Lower leg skin (tissue), 3 donors: ENCODE measurements around the gene KCNK3.
"Not testable (repeated sequence)": the region's sequence is repeated elsewhere in the genome, so short reads cannot be mapped to it uniquely, and the experiment has no call there.

Experiments used
- CTCF ChIP-seq, 3 donors: fragments of 450-650 bp; IDR thresholded peaks; one replicate each; pipeline ENCODE4 v1.5.1; 2016; ENCODE audit warnings: antibody characterized with exemption in 3 of 3, mild to moderate bottlenecking in 3 of 3, moderate library complexity in 2 of 3
- POLR2A ChIP-seq, 2 donors: fragments of 450-650 bp; IDR thresholded peaks; one replicate each; pipeline ENCODE4 v1.6.1; 2016 to 2017; ENCODE audit warnings: antibody characterized with exemption in 2 of 2, mild to moderate bottlenecking in 1 of 2, moderate library complexity in 1 of 2

DNA sequence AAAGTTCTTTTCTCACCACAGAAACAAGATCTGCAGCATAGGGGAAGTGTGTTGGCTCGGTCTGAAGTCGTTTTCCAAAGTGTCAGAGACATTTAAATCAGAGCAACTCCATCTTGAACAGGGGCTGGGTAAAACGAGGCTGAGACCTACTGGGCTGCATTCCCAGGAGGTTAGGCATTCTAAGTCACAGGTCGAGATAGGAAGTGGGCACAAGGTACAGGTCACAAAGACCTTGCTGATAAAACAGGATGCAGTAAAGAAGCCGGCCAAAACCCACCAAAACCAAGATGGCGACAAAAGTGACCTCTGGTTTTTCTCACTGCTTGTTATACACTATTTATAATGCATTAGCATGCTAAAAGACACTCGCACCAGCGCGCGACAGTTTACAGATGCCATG, 68.5 kb downstream of the KCNK3 start:
- not testable (repeated sequence) for TF ChIP-seq POLR2A, CTCF (IDR thresholded peaks at IDR 0.05)
